Fibroblast of pulmonary artery (primary cell): ENCODE data around the gene TECPR2.

Source experiments
- DNase-seq: peaks from one replicate; pipeline ENCODE4 v3.0.0-alpha.2; 2010; ENCODE audit warnings: low read depth
- H3K4me3 ChIP-seq: replicated peaks from 2 replicates; pipeline ENCODE4 v1.5.1; 2011; ENCODE audit warnings: low read depth, mild to moderate bottlenecking, control low read depth, low read length, moderate library complexity
- CTCF ChIP-seq: IDR thresholded peaks from 2 replicates; pipeline ENCODE4 v1.5.1; 2011; ENCODE audit warnings: mild to moderate bottlenecking, control low read depth, low read length, inconsistent platforms; ENCODE audit errors: missing control alignments

TECPR2 gene

GRCh38 chr14:102318781-102319276 is 43.9 kb upstream of the TECPR2 start:
- peak overlapping the region; percentile 78 for H3K4me3 ChIP-seq
- TF ChIP-seq CTCF, result no peak
- no peak for DNase-seq

- no peak for TF ChIP-seq CTCF
- H3K4me3 ChIP-seq, result peak within 1 kb of the TSS; percentile 78
- DNase-seq, result peak; percentile 91
Observed at GRCh38 chr14:102319351-102320032, 43.2 kb upstream of the TECPR2 start, which contains the start of gene ZNF839. TSS of gene ZNF839 (plus strand) at chr14:102319746. CDS start at chr14:102319766, 20 bp downstream.

GRCh38 chr14:102320033-102320660 is 42.6 kb upstream of the TECPR2 start:
- peak; percentile 50 for DNase-seq
- no peak for TF ChIP-seq CTCF
- peak overlapping the region; percentile 78 for H3K4me3 ChIP-seq

GRCh38 chr14:102320671-102321455 is 41.9 kb upstream of the TECPR2 start:
- peak overlapping the region; percentile 78 for H3K4me3 ChIP-seq
- DNase-seq, result no peak
- TF ChIP-seq CTCF, result no peak

GRCh38 chr14:102321456-102322422 is 41.0 kb upstream of the TECPR2 start:
- no peak for DNase-seq
- H3K4me3 ChIP-seq, result no peak overlapping the region
- TF ChIP-seq CTCF, result no peak

GRCh38 chr14:102323102-102323501 is 39.6 kb upstream of the TECPR2 start:
- peak; percentile 77 for TF ChIP-seq CTCF
- H3K4me3 ChIP-seq, result no peak overlapping the region
- DNase-seq, result peak; percentile 90
